GM18499 (cell line): ENCODE measurements around the gene DACH2.

ENCODE experiments used
- ATAC-seq: cut with Tn5 transposase; IDR thresholded peaks from one replicate; pipeline ENCODE4 v1.9.1; 2021; ENCODE audit warnings: moderate number of reproducible peaks; ENCODE audit not compliant: insufficient read depth, unreplicated experiment

DACH2 gene

DNA sequence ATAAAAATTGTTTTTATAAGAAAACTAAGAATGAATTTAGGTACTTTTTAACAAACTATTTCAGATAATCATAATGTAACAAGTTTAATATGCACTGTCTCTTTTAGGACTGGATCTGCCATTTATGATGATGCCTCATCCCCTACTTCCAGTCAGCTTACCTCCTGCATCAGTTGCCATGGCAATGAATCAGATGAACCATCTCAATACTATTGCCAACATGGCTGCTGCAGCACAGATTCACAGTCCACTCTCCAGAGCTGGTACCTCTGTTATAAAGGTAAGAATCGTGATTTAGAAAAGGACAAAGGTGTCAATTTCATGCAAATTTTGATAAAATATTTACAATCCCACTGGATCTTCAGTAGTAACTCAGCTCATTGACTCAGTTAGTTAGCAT, 566.2 kb downstream of the DACH2 start:
- ATAC-seq = no peak

- ATAC-seq = no peak
Measured at GRCh38 chrX:86724277-86724676, 576.0 kb downstream of the DACH2 start.

- no peak for ATAC-seq
Measured at GRCh38 chrX:86747091-86747490, 598.8 kb downstream of the DACH2 start.

DNA sequence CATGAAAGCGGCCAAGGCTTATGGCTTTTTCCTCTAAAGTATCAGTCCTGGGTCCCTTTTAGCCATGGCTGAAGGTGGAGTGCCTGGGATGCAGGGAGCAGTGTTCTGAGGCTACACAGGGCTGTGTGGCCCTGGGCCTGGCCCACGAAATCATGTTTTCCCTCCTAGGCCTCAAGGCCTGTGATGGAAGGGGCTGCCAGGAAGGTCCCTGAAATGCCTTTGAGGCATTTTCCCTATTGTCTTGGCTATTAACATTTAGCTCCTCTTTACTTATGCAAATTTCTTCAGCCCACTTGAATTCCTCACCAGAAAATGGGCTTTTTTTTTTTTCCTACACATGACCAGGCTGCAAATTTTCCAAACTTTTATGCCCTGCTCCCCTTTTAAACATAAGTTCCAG, 657.0 kb downstream of the DACH2 start:
- no peak for ATAC-seq

DNA sequence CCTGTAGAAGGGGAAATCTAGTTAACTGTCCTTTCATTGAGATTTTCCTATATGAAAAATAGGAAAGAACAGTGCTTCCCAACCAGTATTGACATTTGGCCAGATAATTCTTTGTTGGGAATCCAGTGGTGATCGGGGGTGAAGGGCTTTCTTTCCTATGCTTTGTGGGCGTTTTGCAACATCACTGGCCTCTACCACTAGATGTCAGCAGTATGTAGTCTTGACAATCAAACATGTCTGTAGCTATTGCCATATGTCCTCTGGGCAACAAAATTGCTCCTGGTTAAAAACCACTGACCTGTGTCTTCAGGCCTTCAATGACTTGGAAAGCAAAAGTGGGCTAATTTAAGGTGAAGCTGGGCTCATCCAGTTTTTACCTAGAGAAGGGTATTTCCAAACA, 658.5 kb downstream of the DACH2 start:
- no peak for ATAC-seq

GRCh38 chrX:86809651-86810050, 661.4 kb downstream of the DACH2 start:
- ATAC-seq = no peak

DNA sequence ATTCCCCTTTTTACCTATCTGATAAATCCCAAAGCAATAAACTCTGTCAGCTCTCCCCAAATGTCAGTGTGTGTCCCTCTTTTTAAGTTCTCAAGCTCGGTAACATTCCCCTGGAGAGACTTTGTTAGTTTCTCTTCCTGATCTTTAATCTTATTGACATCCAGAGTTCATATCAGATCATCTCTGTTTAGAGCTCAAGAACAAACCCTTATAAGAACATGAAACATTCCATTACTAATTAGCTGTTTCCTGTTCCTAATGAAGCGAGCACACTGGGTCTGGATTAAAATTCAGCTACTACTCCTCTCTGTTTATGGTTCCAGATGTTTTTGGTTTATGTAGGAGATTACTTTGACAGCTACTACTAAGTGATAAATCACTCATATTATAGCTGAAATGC, 681.5 kb downstream of the DACH2 start:
- no peak for ATAC-seq

DNA sequence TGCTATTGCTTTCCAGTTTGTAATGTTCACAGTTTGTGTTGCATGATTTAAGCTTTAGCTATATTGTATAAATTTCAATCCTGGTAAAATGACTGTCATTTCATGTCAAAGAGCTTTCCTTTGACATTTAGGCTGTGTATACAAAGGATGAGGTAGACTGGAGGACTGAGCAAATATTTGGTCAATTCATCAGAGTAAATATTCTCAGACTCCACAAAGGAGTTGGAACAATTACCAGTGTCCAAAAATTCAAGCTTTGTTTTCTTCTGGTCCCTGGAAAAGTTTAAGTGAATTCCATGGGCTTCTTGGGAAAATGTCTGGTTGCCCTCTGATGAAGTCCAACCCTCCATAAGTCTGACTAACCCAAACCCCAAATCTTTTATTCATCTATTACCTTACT, 682.4 kb downstream of the DACH2 start:
- no peak for ATAC-seq

DNA sequence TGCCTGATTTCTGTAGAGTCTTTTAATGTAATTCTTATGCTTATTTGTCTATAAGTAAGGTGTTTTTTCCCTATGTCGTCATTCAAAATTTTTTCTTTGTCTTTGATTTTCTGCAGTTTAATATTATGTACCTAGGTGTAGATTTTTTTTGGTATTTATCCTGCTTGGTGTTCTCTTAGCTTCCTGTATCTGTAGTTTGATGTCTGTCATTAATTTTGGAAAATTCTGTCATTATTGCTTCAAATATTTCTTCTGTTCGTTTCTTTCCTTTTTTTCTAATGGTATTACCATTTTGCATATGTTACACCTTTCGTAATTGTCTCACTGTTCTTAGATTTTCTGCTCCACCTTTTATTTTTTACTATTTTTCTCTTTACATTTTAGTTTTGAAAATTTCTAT, 696.9 kb downstream of the DACH2 start:
- no peak for ATAC-seq
